ENCODE measurements around the gene NTN1.

DNA sequence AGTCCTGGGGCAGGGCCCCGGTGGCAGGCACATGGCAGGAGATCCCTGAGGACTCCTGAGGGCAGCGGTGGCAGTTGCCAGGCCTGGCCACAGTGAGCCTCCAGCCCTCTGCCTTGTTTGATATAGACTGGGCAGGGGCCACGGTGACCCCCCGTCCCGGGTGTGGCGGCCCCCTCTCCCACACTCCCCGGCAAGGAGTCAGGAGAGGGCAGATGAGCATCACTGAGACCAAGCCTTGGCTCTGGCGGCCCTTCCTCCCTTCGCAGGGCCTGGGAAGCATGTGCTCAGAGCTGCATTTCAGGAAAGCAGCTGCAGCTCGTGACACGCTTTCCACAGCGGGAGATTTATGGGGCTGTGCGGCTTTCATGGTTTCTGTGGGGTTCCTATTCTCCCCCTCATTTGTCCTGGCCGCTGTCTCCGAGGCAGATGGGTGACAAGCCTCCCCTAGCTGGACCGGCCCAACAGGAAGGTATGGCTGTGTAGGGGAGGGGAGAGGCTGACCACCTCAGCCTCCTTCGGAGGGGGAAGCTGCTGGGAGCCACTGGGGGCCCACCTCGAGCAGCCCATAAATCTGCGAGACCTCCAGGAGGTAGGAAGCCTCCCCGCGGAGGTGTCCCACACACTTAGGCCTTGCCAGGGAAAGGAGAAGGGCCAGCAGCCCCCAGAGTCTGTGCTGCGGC, 211.4 kb downstream of the NTN1 start:
- TF ChIP-seq, protein P1, sequence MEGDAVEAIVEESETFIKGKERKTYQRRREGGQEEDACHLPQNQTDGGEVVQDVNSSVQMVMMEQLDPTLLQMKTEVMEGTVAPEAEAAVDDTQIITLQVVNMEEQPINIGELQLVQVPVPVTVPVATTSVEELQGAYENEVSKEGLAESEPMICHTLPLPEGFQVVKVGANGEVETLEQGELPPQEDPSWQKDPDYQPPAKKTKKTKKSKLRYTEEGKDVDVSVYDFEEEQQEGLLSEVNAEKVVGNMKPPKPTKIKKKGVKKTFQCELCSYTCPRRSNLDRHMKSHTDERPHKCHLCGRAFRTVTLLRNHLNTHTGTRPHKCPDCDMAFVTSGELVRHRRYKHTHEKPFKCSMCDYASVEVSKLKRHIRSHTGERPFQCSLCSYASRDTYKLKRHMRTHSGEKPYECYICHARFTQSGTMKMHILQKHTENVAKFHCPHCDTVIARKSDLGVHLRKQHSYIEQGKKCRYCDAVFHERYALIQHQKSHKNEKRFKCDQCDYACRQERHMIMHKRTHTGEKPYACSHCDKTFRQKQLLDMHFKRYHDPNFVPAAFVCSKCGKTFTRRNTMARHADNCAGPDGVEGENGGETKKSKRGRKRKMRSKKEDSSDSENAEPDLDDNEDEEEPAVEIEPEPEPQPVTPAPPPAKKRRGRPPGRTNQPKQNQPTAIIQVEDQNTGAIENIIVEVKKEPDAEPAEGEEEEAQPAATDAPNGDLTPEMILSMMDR (conservative IDR thresholded peaks at IDR 0.05; ENCODE audit: low read length) = no peak
- no peak for TF ChIP-seq EZH2phosphoT487 (IDR thresholded peaks at IDR 0.05; ENCODE audit: borderline replicate concordance, low read depth, low read length)

All from OCI-LY7 (cell line).